ENCODE results near the gene TACR1. TPM values are rescaled to one million over a fixed set of nuclear protein-coding genes. Genes with fewer than 3 reads are reported as not detected.

Gene TACR1
- total RNA-seq, 1 donor from 2014 or later: 1.0 TPM

DNA sequence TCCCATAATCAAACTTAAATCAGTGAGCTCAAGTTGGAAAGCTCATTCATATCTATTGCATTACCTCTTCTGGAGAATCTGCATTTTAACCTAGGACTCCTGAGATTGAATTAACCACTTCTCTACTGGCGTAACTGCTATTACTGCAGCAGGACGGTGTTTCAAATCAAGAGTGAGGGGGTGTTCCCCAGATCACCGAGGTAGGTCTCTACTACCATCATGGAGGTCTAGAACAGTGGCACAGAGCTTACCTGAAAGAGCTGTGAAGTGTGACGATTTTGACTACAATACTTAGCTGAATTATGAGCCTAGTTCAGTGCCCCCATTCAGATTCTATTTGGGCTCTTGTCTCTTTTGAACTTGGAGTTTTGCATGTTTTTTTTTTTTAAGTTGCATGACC is 121.4 kb downstream of the TACR1 start:
- H3K4me3 Mint-ChIP-seq (ENCODE audit: unreplicated experiment): no peak overlapping the region
- H3K4me1 Mint-ChIP-seq (ENCODE audit: unreplicated experiment): peaks cover 2% of the 10 kb centered on the region
- H3K27ac Mint-ChIP-seq (ENCODE audit: unreplicated experiment): no peak overlapping the region
- no peak for DNase-seq (ENCODE audit: low spot score)
- H3K36me3 Mint-ChIP-seq (ENCODE audit: low read depth, unreplicated experiment): no peaks in the 10 kb centered on the region
- TF ChIP-seq CTCF (IDR thresholded peaks at IDR 0.05; ENCODE audit: unreplicated experiment): no peak
- H3K27me3 Mint-ChIP-seq (ENCODE audit: unreplicated experiment): no peaks in the 10 kb centered on the region
- no peaks in the 10 kb centered on the region for H3K9me3 Mint-ChIP-seq (ENCODE audit: unreplicated experiment)

GRCh38 chr2:75076088-75076487 is 123.2 kb downstream of the TACR1 start:
- H3K9me3 Mint-ChIP-seq (ENCODE audit: unreplicated experiment): no peaks in the 10 kb centered on the region
- TF ChIP-seq CTCF (IDR thresholded peaks at IDR 0.05; ENCODE audit: unreplicated experiment): no peak
- H3K36me3 Mint-ChIP-seq (ENCODE audit: low read depth, unreplicated experiment): no peaks in the 10 kb centered on the region
- no peak for DNase-seq (ENCODE audit: low spot score)
- H3K27me3 Mint-ChIP-seq (ENCODE audit: unreplicated experiment): no peaks in the 10 kb centered on the region
- peaks cover 2% of the 10 kb centered on the region for H3K4me1 Mint-ChIP-seq (ENCODE audit: unreplicated experiment)
- H3K4me3 Mint-ChIP-seq (ENCODE audit: unreplicated experiment): no peak overlapping the region
- no peak overlapping the region for H3K27ac Mint-ChIP-seq (ENCODE audit: unreplicated experiment)

GRCh38 chr2:75074708-75075107 is 124.6 kb downstream of the TACR1 start:
- no peak for DNase-seq (ENCODE audit: low spot score)
- Mint-ChIP-seq H3K36me3 (ENCODE audit: low read depth, unreplicated experiment) (no peaks in the 10 kb centered on the region), H3K27ac (ENCODE audit: unreplicated experiment) (no peak overlapping the region), H3K4me1 (ENCODE audit: unreplicated experiment) (peaks cover 2% of the 10 kb centered on the region), H3K27me3 (ENCODE audit: unreplicated experiment) (no peaks in the 10 kb centered on the region), H3K4me3 (ENCODE audit: unreplicated experiment) (no peak overlapping the region), H3K9me3 (ENCODE audit: unreplicated experiment) (no peaks in the 10 kb centered on the region)
- no peak for TF ChIP-seq CTCF (IDR thresholded peaks at IDR 0.05; ENCODE audit: unreplicated experiment)

DNA sequence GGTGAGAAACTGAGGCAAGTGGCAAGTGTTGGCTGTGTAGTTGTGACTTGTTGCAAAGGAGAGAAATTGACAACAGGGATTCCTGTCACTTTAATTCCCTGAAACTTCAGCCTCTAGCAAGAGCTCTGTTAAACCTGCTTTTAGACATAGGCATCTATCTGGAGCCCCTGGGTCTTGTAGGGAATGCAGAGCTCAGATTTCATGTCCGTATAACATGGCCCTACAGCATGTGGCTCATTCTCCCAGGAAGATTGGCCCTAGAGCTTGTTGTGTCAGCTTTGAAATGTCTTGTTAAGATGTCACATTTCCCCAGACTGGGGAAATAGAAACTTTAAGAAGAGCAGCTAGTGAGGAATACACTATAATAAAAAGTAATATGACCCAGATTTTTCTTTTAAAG is 125.1 kb downstream of the TACR1 start:
- DNase-seq (ENCODE audit: low spot score): no peak
- H3K36me3 Mint-ChIP-seq (ENCODE audit: low read depth, unreplicated experiment): no peaks in the 10 kb centered on the region
- peaks cover 2% of the 10 kb centered on the region for H3K4me1 Mint-ChIP-seq (ENCODE audit: unreplicated experiment)
- H3K4me3 Mint-ChIP-seq (ENCODE audit: unreplicated experiment): no peak overlapping the region
- no peak for TF ChIP-seq CTCF (IDR thresholded peaks at IDR 0.05; ENCODE audit: unreplicated experiment)
- no peaks in the 10 kb centered on the region for H3K27me3 Mint-ChIP-seq (ENCODE audit: unreplicated experiment)
- H3K9me3 Mint-ChIP-seq (ENCODE audit: unreplicated experiment): no peaks in the 10 kb centered on the region
- H3K27ac Mint-ChIP-seq (ENCODE audit: unreplicated experiment): no peak overlapping the region

DNA sequence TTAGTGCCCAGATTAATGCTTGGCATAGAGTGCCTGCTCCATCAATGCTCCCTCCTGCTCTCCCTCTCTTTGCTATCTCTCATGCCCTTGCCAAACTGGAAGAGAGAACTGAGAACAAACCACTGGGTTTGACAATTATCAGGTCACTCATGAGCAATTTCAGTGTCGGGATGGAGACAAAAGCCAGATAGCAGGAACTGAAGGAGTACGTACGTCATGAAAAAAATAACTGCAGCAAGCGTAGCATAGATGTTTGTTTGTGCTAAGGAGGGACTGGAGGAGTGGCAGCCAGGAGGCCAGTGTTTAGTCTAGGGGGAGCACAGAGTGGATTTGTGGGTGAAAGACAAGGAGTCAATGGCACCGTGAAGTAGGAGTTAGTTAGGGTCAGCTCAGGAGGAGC is 127.6 kb downstream of the TACR1 start:
- no peaks in the 10 kb centered on the region for H3K27me3 Mint-ChIP-seq (ENCODE audit: unreplicated experiment)
- DNase-seq (ENCODE audit: low spot score): no peak
- H3K36me3 Mint-ChIP-seq (ENCODE audit: low read depth, unreplicated experiment): no peaks in the 10 kb centered on the region
- H3K4me3 Mint-ChIP-seq (ENCODE audit: unreplicated experiment): no peak overlapping the region
- no peak for TF ChIP-seq CTCF (IDR thresholded peaks at IDR 0.05; ENCODE audit: unreplicated experiment)
- no peaks in the 10 kb centered on the region for H3K9me3 Mint-ChIP-seq (ENCODE audit: unreplicated experiment)
- H3K27ac Mint-ChIP-seq (ENCODE audit: unreplicated experiment): no peak overlapping the region
- H3K4me1 Mint-ChIP-seq (ENCODE audit: unreplicated experiment): peaks cover 2% of the 10 kb centered on the region
